Measurements from ENCODE around the gene ZNF761.
"Not testable (repeated sequence)": the region's sequence is repeated elsewhere in the genome, so short reads cannot be mapped to it uniquely, and the experiment has no call there.

ZNF761 gene

GRCh38 chr19:53431399-53432087 is at the start of gene ZNF761:
TSS of gene ZNF761 (plus strand) at chr19:53431984. CDS start at chr19:53447269, 15,285 bp downstream.
- peak; percentile 77 for DNase-seq (ENCODE audit: low read depth)

GRCh38 chr19:53388168-53388567 is 43.6 kb upstream of the ZNF761 start:
- DNase-seq (ENCODE audit: low read depth) = peak; percentile 11

- peak; percentile 9 for DNase-seq (ENCODE audit: low read depth)
These were observed 42.9 kb upstream of the ZNF761 start for GRCh38 chr19:53388904-53389303.

- DNase-seq (ENCODE audit: low read depth) = no peak
These were observed 42.2 kb upstream of the ZNF761 start for GRCh38 chr19:53389571-53389970.

GRCh38 chr19:53389978-53390377 is 41.8 kb upstream of the ZNF761 start:
- DNase-seq (ENCODE audit: low read depth) = no peak

GRCh38 chr19:53394522-53394973 is 37.2 kb upstream of the ZNF761 start:
- DNase-seq (ENCODE audit: low read depth) = peak; percentile 37

- peak; percentile 83 for DNase-seq (ENCODE audit: low read depth)
These were observed 36.6 kb upstream of the ZNF761 start, which contains the start of gene ZNF765 for GRCh38 chr19:53394974-53395839. TSS of gene ZNF765 (plus strand) at chr19:53395149. CDS start at chr19:53398016, 2,867 bp downstream.

- DNase-seq (ENCODE audit: low read depth) = not testable (repeated sequence)
These were observed 35.8 kb upstream of the ZNF761 start for GRCh38 chr19:53395840-53396524.

- peak; percentile 9 for DNase-seq (ENCODE audit: low read depth)
These were observed 35.3 kb upstream of the ZNF761 start for GRCh38 chr19:53396525-53396868.

GRCh38 chr19:53397918-53398317 is 33.9 kb upstream of the ZNF761 start:
- DNase-seq (ENCODE audit: low read depth) = not testable (repeated sequence)

GRCh38 chr19:53409505-53410204 is 22.1 kb upstream of the ZNF761 start:
- DNase-seq (ENCODE audit: low read depth) = no peak

- not testable (repeated sequence) for DNase-seq (ENCODE audit: low read depth)
These were observed 11.1 kb upstream of the ZNF761 start for GRCh38 chr19:53420520-53421315.

GRCh38 chr19:53422551-53422950 is 9.2 kb upstream of the ZNF761 start:
- DNase-seq (ENCODE audit: low read depth) = no peak

- DNase-seq (ENCODE audit: low read depth) = not testable (repeated sequence)
These were observed 8.7 kb upstream of the ZNF761 start for GRCh38 chr19:53423074-53423473.

GRCh38 chr19:53423680-53424079 is 8.1 kb upstream of the ZNF761 start:
- DNase-seq (ENCODE audit: low read depth) = not testable (repeated sequence)

- peak; percentile 63 for DNase-seq (ENCODE audit: low read depth)
These were observed 6.7 kb upstream of the ZNF761 start for GRCh38 chr19:53424968-53425597.

- peak; percentile 14 for DNase-seq (ENCODE audit: low read depth)
These were observed 391 bp downstream of the ZNF761 start for GRCh38 chr19:53432088-53432661.

- DNase-seq (ENCODE audit: low read depth) = not testable (repeated sequence)
These were observed 12.0 kb downstream of the ZNF761 start for GRCh38 chr19:53443809-53444208.

GRCh38 chr19:53447196-53447595 is 15.4 kb downstream of the ZNF761 start:
- DNase-seq (ENCODE audit: low read depth) = not testable (repeated sequence)

- DNase-seq (ENCODE audit: low read depth) = no peak
These were observed 24.0 kb downstream of the ZNF761 start for GRCh38 chr19:53455828-53456227.
